Measurements from ENCODE around the gene IL11RA.

GRCh38 chr9:34606190-34606589, 45.8 kb upstream of the IL11RA start:
- no peak for TF ChIP-seq SUZ12 (IDR thresholded peaks at IDR 0.05)
- no peak for TF ChIP-seq FOXM1 (IDR thresholded peaks at IDR 0.05; ENCODE audit: borderline replicate concordance)
- TF ChIP-seq SP1 (IDR thresholded peaks at IDR 0.05), result no peak
- TF ChIP-seq FOXK2 (IDR thresholded peaks at IDR 0.05), result no peak
- TF ChIP-seq NFRKB (IDR thresholded peaks at IDR 0.05), result no peak
- no peak for TF ChIP-seq ELF4 (IDR thresholded peaks at IDR 0.05)
- TF ChIP-seq HDGF (IDR thresholded peaks at IDR 0.05; ENCODE audit: borderline replicate concordance), result no peak
- TF ChIP-seq PKNOX1 (IDR thresholded peaks at IDR 0.05), result no peak
- no peak for TF ChIP-seq BHLHE40 (IDR thresholded peaks at IDR 0.05; ENCODE audit: borderline replicate concordance)
- no peak for TF ChIP-seq L3MBTL2 (conservative IDR thresholded peaks at IDR 0.05)
- no peak for TF ChIP-seq LEF1 (IDR thresholded peaks at IDR 0.05; ENCODE audit: borderline replicate concordance)
- no peak for TF ChIP-seq FOXA1 (IDR thresholded peaks at IDR 0.05)
- no peak for TF ChIP-seq TARDBP (IDR thresholded peaks at IDR 0.05)
